ENCODE measurements around the gene ZKSCAN1. TPM values are rescaled to one million over a fixed set of nuclear protein-coding genes. Genes with fewer than 3 reads are reported as not detected.

ZKSCAN1 gene
- total and polyA plus RNA-seq, 2 experiments from 2014 or later: 22.3 to 33.7 TPM

DNA sequence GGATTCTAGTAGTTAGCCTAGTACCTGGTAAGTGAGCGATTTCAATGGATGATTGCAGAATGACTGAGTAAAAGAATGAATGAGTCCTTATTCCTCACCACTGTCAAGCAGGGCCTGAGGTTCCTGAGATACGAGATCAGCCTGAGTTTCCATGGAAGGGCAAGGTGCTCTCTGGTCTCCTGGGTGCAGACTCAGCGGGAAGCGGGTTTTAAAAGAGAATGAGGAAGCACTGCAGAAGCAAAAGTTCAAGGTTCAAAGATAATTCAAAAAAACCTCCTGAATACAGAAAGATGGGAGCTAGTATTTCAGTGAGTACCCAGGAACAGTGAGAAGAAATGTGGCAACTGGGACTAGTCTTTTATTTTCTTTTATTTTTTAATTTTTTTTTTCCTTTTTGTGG is 61.8 kb downstream of the ZKSCAN1 start:
- no peak overlapping the region for H3K27ac ChIP-seq
- no peaks in the 10 kb centered on the region for H3K9me3 ChIP-seq (ENCODE audit: low read depth)
- DNase-seq (ENCODE audit: low read depth in 1 of 2, low spot score in 1 of 2): no peak
- TF ChIP-seq, protein P1, sequence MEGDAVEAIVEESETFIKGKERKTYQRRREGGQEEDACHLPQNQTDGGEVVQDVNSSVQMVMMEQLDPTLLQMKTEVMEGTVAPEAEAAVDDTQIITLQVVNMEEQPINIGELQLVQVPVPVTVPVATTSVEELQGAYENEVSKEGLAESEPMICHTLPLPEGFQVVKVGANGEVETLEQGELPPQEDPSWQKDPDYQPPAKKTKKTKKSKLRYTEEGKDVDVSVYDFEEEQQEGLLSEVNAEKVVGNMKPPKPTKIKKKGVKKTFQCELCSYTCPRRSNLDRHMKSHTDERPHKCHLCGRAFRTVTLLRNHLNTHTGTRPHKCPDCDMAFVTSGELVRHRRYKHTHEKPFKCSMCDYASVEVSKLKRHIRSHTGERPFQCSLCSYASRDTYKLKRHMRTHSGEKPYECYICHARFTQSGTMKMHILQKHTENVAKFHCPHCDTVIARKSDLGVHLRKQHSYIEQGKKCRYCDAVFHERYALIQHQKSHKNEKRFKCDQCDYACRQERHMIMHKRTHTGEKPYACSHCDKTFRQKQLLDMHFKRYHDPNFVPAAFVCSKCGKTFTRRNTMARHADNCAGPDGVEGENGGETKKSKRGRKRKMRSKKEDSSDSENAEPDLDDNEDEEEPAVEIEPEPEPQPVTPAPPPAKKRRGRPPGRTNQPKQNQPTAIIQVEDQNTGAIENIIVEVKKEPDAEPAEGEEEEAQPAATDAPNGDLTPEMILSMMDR (IDR thresholded peaks at IDR 0.05; ENCODE audit: low read depth, low read length): no peak
- no peaks in the 10 kb centered on the region for H3K27me3 ChIP-seq
- peaks cover 9% of the 10 kb centered on the region for H3K4me1 ChIP-seq (ENCODE audit: low read depth)
- H3K4me3 ChIP-seq: no peak overlapping the region
- peaks cover 53% of the 10 kb centered on the region for H3K36me3 ChIP-seq

DNA sequence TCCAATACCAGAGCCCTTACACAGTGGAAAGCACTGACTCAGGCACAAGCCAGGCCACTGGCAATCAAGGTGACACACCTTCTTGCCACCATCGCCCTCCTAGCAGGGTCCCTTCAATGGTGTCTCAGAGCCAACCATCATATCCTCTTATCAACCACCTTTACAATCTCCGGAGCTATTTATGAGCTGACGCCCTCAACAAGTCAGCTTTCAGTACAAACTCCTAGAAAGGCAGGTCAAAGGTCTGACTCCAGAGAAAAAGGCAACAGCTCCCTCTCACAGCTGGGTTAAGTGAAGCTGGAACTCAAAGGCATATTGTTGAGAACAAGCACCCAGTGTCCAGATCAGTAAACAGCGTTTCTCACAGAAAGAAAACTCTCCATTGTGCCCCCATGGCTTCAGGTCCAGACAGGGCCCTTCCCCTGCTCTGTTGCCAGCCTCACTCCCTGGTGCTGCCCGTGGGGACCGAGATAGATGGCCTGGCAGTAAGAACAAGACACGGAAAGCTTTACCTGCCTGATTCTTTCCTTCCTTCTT is 63.7 kb downstream of the ZKSCAN1 start:
- TF ChIP-seq, protein P1 (IDR thresholded peaks at IDR 0.05; ENCODE audit: low read depth, low read length): no peak
- peaks cover 35% of the 10 kb centered on the region for H3K36me3 ChIP-seq
- H3K4me1 ChIP-seq (ENCODE audit: low read depth): peaks cover 10% of the 10 kb centered on the region
- no peaks in the 10 kb centered on the region for H3K9me3 ChIP-seq (ENCODE audit: low read depth)
- no peaks in the 10 kb centered on the region for H3K27me3 ChIP-seq
- H3K4me3 ChIP-seq: no peak overlapping the region
- H3K27ac ChIP-seq: no peak overlapping the region
- DNase-seq (ENCODE audit: low read depth in 1 of 2, low spot score in 1 of 2): no peak

DNA sequence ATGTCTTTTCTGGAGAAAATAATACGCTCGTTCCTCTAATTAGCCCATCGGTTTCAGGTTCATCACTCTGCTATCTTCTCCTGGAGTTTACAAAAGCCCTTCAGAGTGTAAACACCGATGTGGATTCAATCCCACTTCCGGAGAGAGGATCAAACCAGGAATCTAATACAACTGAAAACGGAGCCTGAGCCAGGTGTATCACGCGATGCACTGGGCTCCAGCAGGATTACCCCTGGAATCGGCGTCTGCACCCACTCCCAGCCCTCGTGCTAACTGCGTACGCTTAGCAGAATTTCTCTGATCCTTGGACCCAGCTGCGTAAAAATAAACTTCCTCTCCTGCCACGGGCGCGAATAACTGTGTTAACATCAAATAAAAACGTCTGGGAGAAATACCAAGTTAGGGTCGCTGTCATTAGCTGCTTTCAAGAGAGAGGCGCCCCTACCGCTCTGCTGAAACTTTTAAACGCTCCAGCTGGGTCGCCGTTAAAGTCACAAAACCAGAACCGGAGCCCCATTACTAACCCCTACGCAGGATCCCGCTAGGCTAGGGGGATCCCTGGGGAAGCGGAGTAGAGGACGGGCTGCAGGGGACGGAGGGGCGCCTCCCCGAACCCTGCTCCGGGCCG is 65.6 kb downstream of the ZKSCAN1 start:
- Histone ChIP-seq H3K4me1 (ENCODE audit: low read depth) (peaks cover 10% of the 10 kb centered on the region), H3K27ac (peak overlapping the region; percentile 97), H3K27me3 (no peaks in the 10 kb centered on the region), H3K9me3 (ENCODE audit: low read depth) (no peaks in the 10 kb centered on the region), H3K36me3 (peaks cover 17% of the 10 kb centered on the region), H3K4me3 (peak overlapping the region; percentile 93)
- TF ChIP-seq, protein P1 (IDR thresholded peaks at IDR 0.05; ENCODE audit: low read depth, low read length): no peak
- peak in 1 of 2 donors; percentile 34 for DNase-seq (ENCODE audit: low read depth in 1 of 2, low spot score in 1 of 2)

DNA sequence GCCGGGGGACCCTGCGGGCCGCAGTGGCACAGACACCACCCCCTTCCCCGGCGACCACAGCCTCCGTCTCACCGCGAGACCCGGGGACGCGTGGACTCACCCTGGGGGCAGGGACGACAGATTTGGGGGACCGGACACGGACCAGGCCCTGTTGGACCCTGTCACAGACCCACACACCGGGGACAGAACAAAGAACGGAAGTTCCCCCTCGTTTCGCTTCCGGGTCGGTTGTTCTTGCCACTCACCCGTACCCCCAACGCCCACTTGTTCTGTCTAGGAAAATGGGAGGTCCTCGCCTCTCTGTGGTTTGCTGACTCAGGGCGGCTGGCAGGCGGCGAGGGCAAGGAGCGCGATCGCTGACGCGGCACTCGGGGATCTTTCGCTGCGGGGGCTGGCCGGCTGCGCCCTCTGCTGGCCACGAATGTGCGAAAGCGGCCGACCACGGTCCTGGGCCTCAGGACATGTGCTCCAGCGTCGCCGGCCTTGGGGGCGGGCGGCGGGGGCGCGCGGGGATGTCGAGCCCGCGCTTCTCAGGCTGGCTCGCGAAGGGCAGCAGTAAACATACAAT is 66.2 kb downstream of the ZKSCAN1 start, which contains the start of gene ZNF3:
Gene ZNF3, minus strand, starts transcription at position 189 of the 568 bp plus-strand sequence. CDS start 4,366 bp downstream, outside the sequence.
- peak within 1 kb of the TSS; percentile 97 for H3K27ac ChIP-seq
- peaks cover 10% of the 10 kb centered on the region for H3K4me1 ChIP-seq (ENCODE audit: low read depth)
- DNase-seq (ENCODE audit: low read depth in 1 of 2, low spot score in 1 of 2): peak; percentile 99
- H3K4me3 ChIP-seq: peak within 1 kb of the TSS; percentile 93
- H3K27me3 ChIP-seq: no peaks in the 10 kb centered on the region
- peaks cover 13% of the 10 kb centered on the region for H3K36me3 ChIP-seq
- no peaks in the 10 kb centered on the region for H3K9me3 ChIP-seq (ENCODE audit: low read depth)
- TF ChIP-seq, protein P1 (IDR thresholded peaks at IDR 0.05; ENCODE audit: low read depth, low read length): peak; percentile 81

DNA sequence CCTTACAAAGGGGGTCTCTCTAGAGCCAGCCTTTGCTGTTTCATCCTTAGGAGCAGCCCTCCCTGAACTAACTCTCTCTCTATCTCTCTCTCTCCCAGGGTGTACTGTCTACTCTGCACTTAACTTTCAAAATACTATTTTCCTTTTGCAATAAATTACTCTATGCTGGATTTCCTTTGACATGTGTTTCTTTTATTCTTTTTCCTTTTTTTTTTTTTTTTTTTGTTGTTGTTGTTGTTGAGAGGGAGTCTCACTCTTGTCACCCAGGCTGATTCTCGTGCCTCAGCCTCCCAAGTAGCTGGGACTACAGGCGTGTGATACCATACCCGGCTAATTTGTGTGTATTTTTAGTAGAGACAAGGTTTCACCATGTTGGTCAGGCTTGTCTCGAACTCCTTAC is 67.6 kb downstream of the ZKSCAN1 start:
- Histone ChIP-seq H3K9me3 (ENCODE audit: low read depth) (no peaks in the 10 kb centered on the region), H3K4me1 (ENCODE audit: low read depth) (peaks cover 10% of the 10 kb centered on the region), H3K4me3 (no peak overlapping the region), H3K27me3 (no peaks in the 10 kb centered on the region), H3K27ac (peak overlapping the region; percentile 85), H3K36me3 (peaks cover 5% of the 10 kb centered on the region)
- DNase-seq (ENCODE audit: low read depth in 1 of 2, low spot score in 1 of 2): no peak
- TF ChIP-seq, protein P1 (IDR thresholded peaks at IDR 0.05; ENCODE audit: low read depth, low read length): no peak

Measured in cardiac muscle cell (in vitro differentiated cells and primary cell).